HepG2 (cell line): ENCODE results near the gene FOXA1. TPM values are rescaled to one million over a fixed set of nuclear protein-coding genes. Genes with fewer than 3 reads are reported as not detected.

Source experiments
- AGO1 ChIP-seq: fragments of 200-400 bp; formaldehyde crosslinking; IDR thresholded peaks from 2 replicates; pipeline ENCODE4 v1.6.1; 2017; ENCODE audit warnings: mild to moderate bottlenecking, low read depth, low read length, moderate library complexity; ENCODE audit not compliant: poor library complexity, severe bottlenecking
- CHD4 ChIP-seq: fragments of 200-600 bp; sonication (generic); IDR thresholded peaks from 2 replicates; pipeline ENCODE4 v1.7.0; 2017; ENCODE audit warnings: mild to moderate bottlenecking, low read length, borderline replicate concordance
- CREB1 ChIP-seq, 2 experiments: fragments of 450-650 bp in 1 of 2; IDR thresholded peaks; 2 replicates each; pipeline ENCODE4 v1.6.1; 2016 to 2017; ENCODE audit warnings: control low read depth in 1 of 2, mild to moderate bottlenecking in 1 of 2, missing compliant biosample characterization in 1 of 2, missing genetic modification characterization in 1 of 2
- DNMT3B ChIP-seq: conservative IDR thresholded peaks from 2 replicates; pipeline ENCODE4 v1.6.1; 2016; ENCODE audit warnings: missing biosample characterization, control low read depth
- ELK4 ChIP-seq: sonication (generic); formaldehyde crosslinking; IDR thresholded peaks from 2 replicates; pipeline ENCODE4 v1.9.0; 2021; ENCODE audit warnings: missing genetic modification reagents, borderline replicate concordance
- GFI1 ChIP-seq: sonication (generic); formaldehyde crosslinking; IDR thresholded peaks from 2 replicates; pipeline ENCODE4 v1.5.0; 2020; ENCODE audit warnings: missing genetic modification reagents, mild to moderate bottlenecking, borderline replicate concordance
- GTF3A ChIP-seq: sonication (generic); formaldehyde crosslinking; conservative IDR thresholded peaks from 2 replicates; pipeline ENCODE4 v1.4.0; 2020; ENCODE audit warnings: mild to moderate bottlenecking, missing genetic modification reagents
- IRF1 ChIP-seq: sonication (generic); formaldehyde crosslinking; IDR thresholded peaks from 2 replicates; pipeline ENCODE4 v1.4.0; 2020; ENCODE audit warnings: low read depth, mild to moderate bottlenecking, missing genetic modification reagents
- JUN ChIP-seq: sonication (generic); formaldehyde crosslinking; IDR thresholded peaks from 2 replicates; pipeline ENCODE4 v1.4.0; 2020; ENCODE audit warnings: mild to moderate bottlenecking, missing genetic modification reagents
- KLF9 ChIP-seq: IDR thresholded peaks from 2 replicates; pipeline ENCODE4 v1.6.1; 2016; ENCODE audit warnings: low read depth
- LRRFIP1 ChIP-seq: sonication (generic); formaldehyde crosslinking; conservative IDR thresholded peaks from 2 replicates; pipeline ENCODE4 v1.4.0; 2020; ENCODE audit warnings: missing genetic modification reagents
- MAFK ChIP-seq, 2 experiments: IDR thresholded peaks in 1 of 2; conservative IDR thresholded peaks in 1 of 2; 2 replicates each; pipeline ENCODE4 v1.6.1; 2011; ENCODE audit warnings: improper control_type of control experiment in 2 of 2, low read length in 2 of 2
- MLXIP ChIP-seq: sonication (generic); formaldehyde crosslinking; IDR thresholded peaks from 2 replicates; pipeline ENCODE4 v1.9.0; 2021; ENCODE audit warnings: missing genetic modification reagents, borderline replicate concordance
- NR2F1 ChIP-seq, 2 experiments: fragments of 450-650 bp in 1 of 2; formaldehyde crosslinking in 1 of 2; IDR thresholded peaks; 2 replicates each; pipeline versions ENCODE4 v1.5.0 to v1.6.1; 2016 to 2020; ENCODE audit warnings: mild to moderate bottlenecking in 1 of 2, missing compliant biosample characterization in 1 of 2, missing genetic modification reagents in 1 of 2, moderate library complexity in 1 of 2
- PHF20 ChIP-seq: sonication (generic); formaldehyde crosslinking; IDR thresholded peaks from 2 replicates; pipeline ENCODE4 v1.5.0; 2020; ENCODE audit warnings: mild to moderate bottlenecking, missing genetic modification reagents
- RAD51 ChIP-seq: fragments of 450-650 bp; IDR thresholded peaks from 2 replicates; pipeline ENCODE4 v1.6.1; 2016; ENCODE audit warnings: borderline replicate concordance
- SOX13 ChIP-seq, 3 experiments: fragments of 450-650 bp in 1 of 3; sonication (generic) in 1 of 3; formaldehyde crosslinking in 1 of 3; IDR thresholded peaks in 2 of 3; conservative IDR thresholded peaks in 1 of 3; 2 replicates each; pipeline versions ENCODE4 v1.5.0 to v1.6.1; 2016 to 2020; ENCODE audit warnings: antibody characterized with exemption in 1 of 3, mild to moderate bottlenecking in 1 of 3, missing compliant biosample characterization in 1 of 3, missing genetic modification reagents in 1 of 3, moderate library complexity in 1 of 3
- ZFY ChIP-seq: sonication (generic); formaldehyde crosslinking; IDR thresholded peaks from 2 replicates; pipeline ENCODE4 v1.4.0; 2020; ENCODE audit warnings: missing genetic modification reagents
- ZNF558 ChIP-seq: sonication (generic); formaldehyde crosslinking; IDR thresholded peaks from 2 replicates; pipeline ENCODE4 v1.9.0; 2022; ENCODE audit warnings: mild to moderate bottlenecking, missing genetic modification reagents, borderline replicate concordance
- ZNF7 ChIP-seq: IDR thresholded peaks from 2 replicates; pipeline ENCODE4 v1.6.1; 2016; ENCODE audit warnings: missing biosample characterization, missing genetic modification reagents
- polyA plus RNA-seq, 8 experiments: library from polyadenylated mRNA; depleted of rRNA in 3 of 8; stranded (reverse) in 7 of 8; unstranded in 1 of 8; fragments of >200 nt; fragmentation: Illumina TruSeq in 4 of 8; extraction: Trizol in 4 of 8; gene quantifications; 2 replicates each; pipeline versions ENCODE4 v1.2.1 to v1.2.3, GENCODE V29; 2011 to 2016; ENCODE audit warnings: low read depth in 4 of 8, missing spikeins in 1 of 8, mixed read lengths in 1 of 8; ENCODE audit not compliant: insufficient read depth in 1 of 8
- total RNA-seq, 5 experiments: library from RNA; depleted of rRNA; stranded (reverse); fragments of >200 nt; fragmentation: Illumina TruSeq; extraction: Trizol; gene quantifications; 2 replicates each; pipeline ENCODE4 v1.2.3, GENCODE V29; 2016; ENCODE audit warnings: low read depth in 1 of 5

FOXA1 gene
- total and polyA plus RNA-seq, 2 of the 13 experiments (the other 11 are each of a cell fraction or from before 2014, with no cell fraction given): 43.4 to 58.6 TPM

GRCh38 chr14:37602605-37603453, 7.8 kb upstream of the FOXA1 start (continued):
- TF ChIP-seq CHD4 (no peak; the same call in none of the 2 replicates), RAD51 (no peak), LRRFIP1 (CRISPR knock-in tag) (no peak; the same call in 1 of the 2 replicates), GFI1 (CRISPR knock-in tag) (peak; percentile 92; the same call in 1 of the 2 replicates), ZNF7 (peak; percentile 72), SOX13 (IDR thresholded peaks at IDR 0.05) (peak; percentile 55; the same call in 1 of the 2 replicates), SOX13 (CRISPR knock-in tag; conservative IDR thresholded peaks at IDR 0.05 in 1 of 2, IDR thresholded peaks at IDR 0.05 in 1 of 2) (peak in 1 of 2 experiments; percentile 91; a peak in 2 of 4 replicates), MLXIP (CRISPR knock-in tag) (0 out of 2 replicates have a peak, but pooled peaks have one; percentile 68), NR2F1 (CRISPR knock-in tag; IDR thresholded peaks at IDR 0.05) (peak; percentile 92), IRF1 (no peak), ZFY (no peak; the same call in 1 of the 2 replicates), GTF3A (no peak), PHF20 (CRISPR knock-in tag) (no peak), DNMT3B (CRISPR knock-in tag) (no peak; the same call in 1 of the 2 replicates), KLF9 (CRISPR knock-in tag) (peak; percentile 91; the same call in 1 of the 2 replicates), JUN (CRISPR knock-in tag) (peak; percentile 80; the same call in 1 of the 2 replicates), CREB1 (IDR thresholded peaks at IDR 0.05) (no peak), CREB1 (CRISPR knock-in tag; IDR thresholded peaks at IDR 0.05) (no peak), ZNF558 (CRISPR knock-in tag) (peak; percentile 41; the same call in 1 of the 2 replicates), ELK4 (CRISPR knock-in tag) (no peak), MAFK (conservative IDR thresholded peaks at IDR 0.05 in 1 of 2, IDR thresholded peaks at IDR 0.05 in 1 of 2; ENCODE audit: low read length in 2 of 2) (no peak), AGO1 (no peak)
